Measurements from ENCODE around the gene LPAR5.

Gene LPAR5

GRCh38 chr12:6620885-6621274 lies 14.9 kb downstream of the LPAR5 start:
- no peak for DNase-seq (ENCODE audit: extremely low spot score)
- ChIA-PET CTCF (interaction anchor here (0.6 to 1.4 kb wide), 2 partner anchors 11 to 68 kb away, joined by 3 to 4 read pairs; partner anchors contain the start of gene ZNF384), POLR2A (interaction anchor here (0.9 kb wide), 1 partner anchor 69 kb away, joined by 4 read pairs; the partner anchor contains the start of gene ZNF384)
- TF ChIP-seq LEF1 (IDR thresholded peaks at IDR 0.05; ENCODE audit: borderline replicate concordance) (no peak), HDGF (IDR thresholded peaks at IDR 0.05; ENCODE audit: borderline replicate concordance) (no peak), ELF4 (IDR thresholded peaks at IDR 0.05) (no peak), PKNOX1 (IDR thresholded peaks at IDR 0.05) (no peak), L3MBTL2 (conservative IDR thresholded peaks at IDR 0.05) (no peak), SUZ12 (IDR thresholded peaks at IDR 0.05) (no peak)

GRCh38 chr12:6620137-6620884 lies 15.4 kb downstream of the LPAR5 start:
- TF ChIP-seq ELF4 (IDR thresholded peaks at IDR 0.05) (no peak), LEF1 (IDR thresholded peaks at IDR 0.05; ENCODE audit: borderline replicate concordance) (no peak), BHLHE40 (IDR thresholded peaks at IDR 0.05; ENCODE audit: borderline replicate concordance) (no peak)
- no peak for DNase-seq (ENCODE audit: extremely low spot score)
- ChIA-PET CTCF (no interaction called here), POLR2A (no interaction called here)

GRCh38 chr12:6618483-6619225 lies 17.1 kb downstream of the LPAR5 start:
- TF ChIP-seq LEF1 (IDR thresholded peaks at IDR 0.05; ENCODE audit: borderline replicate concordance) (no peak), NFRKB (IDR thresholded peaks at IDR 0.05) (no peak), SP1 (IDR thresholded peaks at IDR 0.05) (no peak), FOXK2 (IDR thresholded peaks at IDR 0.05) (no peak), PKNOX1 (IDR thresholded peaks at IDR 0.05) (no peak), ZNF384 (IDR thresholded peaks at IDR 0.05) (no peak), SUZ12 (IDR thresholded peaks at IDR 0.05) (no peak), ARNT (IDR thresholded peaks at IDR 0.05) (no peak), HDGF (IDR thresholded peaks at IDR 0.05; ENCODE audit: borderline replicate concordance) (no peak), FOXM1 (IDR thresholded peaks at IDR 0.05; ENCODE audit: borderline replicate concordance) (no peak), BHLHE40 (IDR thresholded peaks at IDR 0.05; ENCODE audit: borderline replicate concordance) (no peak), FOXA1 (IDR thresholded peaks at IDR 0.05) (no peak), L3MBTL2 (conservative IDR thresholded peaks at IDR 0.05) (no peak), TARDBP (IDR thresholded peaks at IDR 0.05) (no peak), ELF4 (IDR thresholded peaks at IDR 0.05) (no peak), CTBP1 (IDR thresholded peaks at IDR 0.05; ENCODE audit: borderline replicate concordance) (no peak)
- ChIA-PET POLR2A (interaction anchor here (0.7 to 1.1 kb wide), 4 partner anchors 11 to 209 kb away, joined by 3 to 4 read pairs (median 3); partner anchors contain the start of genes COPS7A and ZNF384), CTCF (interaction anchor here (0.6 to 1.7 kb wide), 5 partner anchors 13 to 81 kb away, joined by 3 to 5 read pairs (median 3); no protein-coding TSS in a partner anchor)
- DNase-seq (ENCODE audit: extremely low spot score), result no peak

- ChIA-PET CTCF (interaction anchor here (0.6 to 0.8 kb wide), 3 partner anchors 29 to 207 kb away, joined by 4 read pairs; no protein-coding TSS in a partner anchor), POLR2A (interaction anchor here (0.8 kb wide), 2 partner anchors 45 to 138 kb away, joined by 3 read pairs; partner anchors contain the start of gene MLF2)
- DNase-seq (ENCODE audit: extremely low spot score), result no peak
- no peak for TF ChIP-seq BHLHE40 (IDR thresholded peaks at IDR 0.05; ENCODE audit: borderline replicate concordance)
- no peak for TF ChIP-seq ARNT (IDR thresholded peaks at IDR 0.05)
- no peak for TF ChIP-seq ELF4 (IDR thresholded peaks at IDR 0.05)
- TF ChIP-seq LEF1 (IDR thresholded peaks at IDR 0.05; ENCODE audit: borderline replicate concordance), result no peak
Measured at GRCh38 chr12:6615802-6616201, 20.0 kb downstream of the LPAR5 start.

- POLR2A ChIA-PET, result interaction anchor here (0.8 to 3.7 kb wide), 8 partner anchors 13 to 238 kb away, joined by 3 to 39 read pairs (median 7); partner anchors contain the start of genes COPS7A, MLF2, MRPL51 and USP5
- CTCF ChIA-PET, result interaction anchor here (0.6 to 2.3 kb wide), 10 partner anchors 9 to 238 kb away, joined by 3 to 11 read pairs (median 4); partner anchors contain the start of genes MLF2 and ZNF384
- DNase-seq (ENCODE audit: extremely low spot score), result no peak
- TF ChIP-seq BHLHE40 (IDR thresholded peaks at IDR 0.05; ENCODE audit: borderline replicate concordance), result no peak
- no peak for TF ChIP-seq HDGF (IDR thresholded peaks at IDR 0.05; ENCODE audit: borderline replicate concordance)
- no peak for TF ChIP-seq NFRKB (IDR thresholded peaks at IDR 0.05)
- TF ChIP-seq PKNOX1 (IDR thresholded peaks at IDR 0.05), result no peak
- no peak for TF ChIP-seq ARNT (IDR thresholded peaks at IDR 0.05)
- TF ChIP-seq TARDBP (IDR thresholded peaks at IDR 0.05), result no peak
- TF ChIP-seq L3MBTL2 (conservative IDR thresholded peaks at IDR 0.05), result no peak
- no peak for TF ChIP-seq FOXM1 (IDR thresholded peaks at IDR 0.05; ENCODE audit: borderline replicate concordance)
- no peak for TF ChIP-seq FOXK2 (IDR thresholded peaks at IDR 0.05)
- TF ChIP-seq ZNF384 (IDR thresholded peaks at IDR 0.05), result no peak
- TF ChIP-seq LEF1 (IDR thresholded peaks at IDR 0.05; ENCODE audit: borderline replicate concordance), result no peak
- TF ChIP-seq SUZ12 (IDR thresholded peaks at IDR 0.05), result no peak
- no peak for TF ChIP-seq SP1 (IDR thresholded peaks at IDR 0.05)
- TF ChIP-seq FOXA1 (IDR thresholded peaks at IDR 0.05), result no peak
- no peak for TF ChIP-seq CTBP1 (IDR thresholded peaks at IDR 0.05; ENCODE audit: borderline replicate concordance)
- TF ChIP-seq ELF4 (IDR thresholded peaks at IDR 0.05), result no peak
Measured at GRCh38 chr12:6614513-6615172, 21.1 kb downstream of the LPAR5 start.

Data from HEK293T (cell line).